NCI-H2227 (cell line): ENCODE measurements around the gene URB1.
"Not testable (repeated sequence)": the region's sequence is repeated elsewhere in the genome, so short reads cannot be mapped to it uniquely, and the experiment has no call there.

ENCODE experiments used
- DNase-seq: peaks from one replicate; lab custom pipeline; 2025; ENCODE audit not compliant: unreplicated experiment; lab: John Stamatoyannopoulos, UW

Gene URB1, protein sequence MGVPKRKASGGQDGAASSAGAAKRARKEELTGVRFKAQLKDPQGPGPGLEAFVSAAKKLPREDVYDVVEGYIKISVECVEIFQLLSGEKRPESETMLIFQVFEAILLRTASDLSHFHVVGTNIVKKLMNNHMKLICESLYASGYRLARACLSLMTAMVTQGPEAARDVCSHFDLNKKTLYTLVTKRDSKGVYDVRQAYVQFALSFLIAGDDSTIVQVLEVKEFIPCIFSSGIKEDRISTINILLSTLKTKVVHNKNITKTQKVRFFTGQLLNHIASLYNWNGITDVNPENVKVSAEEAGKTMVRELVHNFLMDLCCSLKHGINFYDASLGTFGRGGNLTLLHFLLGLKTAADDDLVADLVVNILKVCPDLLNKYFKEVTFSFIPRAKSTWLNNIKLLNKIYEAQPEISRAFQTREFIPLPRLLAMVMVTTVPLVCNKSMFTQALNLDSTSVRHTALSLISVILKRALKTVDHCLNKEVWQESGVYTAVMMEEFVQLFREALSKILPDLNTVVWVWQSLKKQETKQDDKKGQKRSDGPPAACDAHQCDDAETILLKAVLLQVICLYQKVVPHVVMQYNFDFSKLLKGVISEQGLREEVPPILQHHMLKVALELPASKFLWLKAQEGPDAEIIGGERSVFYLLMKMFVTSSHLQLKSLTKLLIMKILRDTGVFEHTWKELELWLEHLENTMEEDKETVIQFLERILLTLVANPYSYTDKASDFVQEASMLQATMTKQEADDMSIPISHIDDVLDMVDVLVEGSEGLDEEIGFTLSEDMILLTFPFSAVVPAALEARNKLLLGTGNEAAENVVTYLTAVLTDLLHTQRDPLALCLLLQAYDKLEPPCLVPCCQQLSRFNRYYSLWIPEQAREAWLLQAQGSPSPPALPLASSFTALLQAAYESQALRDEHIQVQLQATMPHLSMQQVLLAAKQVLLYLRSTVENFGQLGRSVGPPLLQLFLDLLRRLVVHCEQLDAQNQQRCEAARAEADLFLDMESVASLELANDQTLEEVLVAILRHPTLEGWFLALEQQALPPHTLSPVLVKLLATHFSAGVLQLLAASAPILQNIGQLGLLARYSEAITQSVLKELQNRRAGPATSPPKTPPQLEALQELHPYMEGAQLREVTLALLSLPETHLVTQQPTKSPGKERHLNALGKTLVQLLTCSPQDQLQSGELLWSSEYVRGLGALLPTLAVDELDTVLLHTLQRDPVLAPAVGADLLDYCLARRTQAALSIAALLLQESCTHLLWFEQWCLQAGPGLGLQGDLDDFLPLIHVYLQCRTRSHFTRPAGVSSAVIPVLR (N-terminal part only)

DNA sequence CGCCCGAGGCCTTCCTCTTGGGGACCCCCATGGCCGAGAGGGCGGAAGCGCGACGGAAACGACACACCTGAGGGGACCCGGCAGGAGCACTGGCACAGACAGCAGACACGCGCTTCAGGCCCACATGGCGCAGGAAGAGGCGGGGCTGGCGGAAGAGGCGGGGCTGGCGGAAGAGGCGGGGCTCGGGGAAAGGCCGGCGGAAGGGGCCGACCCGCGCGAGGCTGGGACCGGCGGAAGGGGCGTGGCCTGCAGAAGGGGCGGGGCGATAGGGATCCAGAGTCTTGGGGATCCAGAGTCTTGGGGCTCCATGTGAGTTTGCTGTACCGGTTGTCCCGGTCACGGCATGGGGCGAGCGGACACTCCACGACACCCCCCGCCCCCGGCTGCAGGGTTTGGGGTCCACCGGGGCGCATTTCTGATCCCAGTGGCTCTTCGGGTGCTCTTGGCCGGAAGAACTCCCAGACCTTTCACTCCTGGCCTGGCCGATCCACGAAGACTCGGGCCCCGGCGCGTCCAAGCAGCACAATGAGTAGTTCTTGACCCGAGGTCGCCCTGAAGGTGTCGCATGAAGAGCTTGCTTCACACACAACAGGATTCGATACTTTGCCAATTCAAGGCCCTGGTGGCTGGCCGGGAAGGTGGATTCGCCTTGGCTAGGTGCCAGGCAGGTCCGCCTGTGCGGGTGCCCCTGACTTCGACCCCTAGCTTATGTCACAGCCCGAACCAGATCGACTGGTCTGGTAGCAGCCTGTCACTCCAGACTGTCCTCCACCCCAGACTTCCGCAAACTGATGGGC lies at the start of gene URB1:
URB1 (minus strand) TSS at position 133 of the 797 bp plus-strand sequence; CDS start at position 31, 102 bp downstream.
- peak; percentile 91 for DNase-seq

DNA sequence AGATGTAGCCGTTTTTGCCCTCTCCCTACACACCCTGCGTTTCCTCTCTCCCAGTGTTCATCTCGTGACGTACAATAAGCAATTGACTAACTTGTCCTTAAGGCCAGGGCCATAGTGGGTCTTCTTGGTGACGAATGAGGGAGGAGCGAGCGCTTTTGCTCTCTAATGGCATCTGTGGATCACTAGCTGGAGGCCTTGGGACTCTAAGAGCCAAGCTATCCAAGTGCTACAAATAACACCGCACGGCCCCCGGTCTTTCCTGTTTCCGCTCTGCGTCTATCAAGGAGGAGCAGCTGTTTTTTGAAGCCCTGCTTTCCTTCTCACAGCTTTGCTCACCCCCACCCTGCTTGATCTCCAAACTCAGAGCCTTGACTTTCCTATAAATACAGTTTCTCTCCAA lies 44.9 kb upstream of the URB1 start:
- no peak for DNase-seq

DNA sequence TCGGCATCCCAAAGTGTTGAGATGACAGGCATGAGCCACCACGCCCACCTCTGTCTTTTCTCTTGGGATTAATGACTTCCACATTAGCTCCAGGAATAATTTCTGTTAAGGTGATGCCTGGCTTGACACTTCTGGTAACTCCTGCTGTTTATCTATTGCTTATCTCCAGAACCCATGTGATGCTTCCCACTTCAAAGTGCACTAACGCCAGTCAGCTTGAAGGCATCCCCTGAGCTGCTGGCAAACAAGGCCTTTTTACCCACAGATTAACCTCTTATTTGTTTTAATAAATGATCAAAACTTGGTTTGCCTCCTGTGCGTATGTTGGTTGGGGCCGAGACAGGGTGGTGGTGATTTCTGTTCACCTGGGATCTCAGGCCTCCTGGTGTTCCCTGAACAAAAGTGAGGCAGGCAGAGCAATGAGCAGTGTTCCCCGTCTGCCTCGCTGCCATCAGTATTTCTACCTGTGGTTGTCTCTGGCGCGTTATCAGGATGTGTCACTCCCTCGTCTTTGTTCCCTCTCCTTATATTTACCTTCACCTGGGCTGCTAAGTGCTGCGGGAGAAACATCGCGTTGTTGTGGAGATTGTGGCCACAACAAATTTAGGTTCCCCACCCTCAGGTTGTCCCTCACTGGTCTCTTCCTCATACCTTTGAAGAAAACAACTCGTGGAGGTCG lies 40.3 kb upstream of the URB1 start:
- DNase-seq: not testable (repeated sequence)

DNA sequence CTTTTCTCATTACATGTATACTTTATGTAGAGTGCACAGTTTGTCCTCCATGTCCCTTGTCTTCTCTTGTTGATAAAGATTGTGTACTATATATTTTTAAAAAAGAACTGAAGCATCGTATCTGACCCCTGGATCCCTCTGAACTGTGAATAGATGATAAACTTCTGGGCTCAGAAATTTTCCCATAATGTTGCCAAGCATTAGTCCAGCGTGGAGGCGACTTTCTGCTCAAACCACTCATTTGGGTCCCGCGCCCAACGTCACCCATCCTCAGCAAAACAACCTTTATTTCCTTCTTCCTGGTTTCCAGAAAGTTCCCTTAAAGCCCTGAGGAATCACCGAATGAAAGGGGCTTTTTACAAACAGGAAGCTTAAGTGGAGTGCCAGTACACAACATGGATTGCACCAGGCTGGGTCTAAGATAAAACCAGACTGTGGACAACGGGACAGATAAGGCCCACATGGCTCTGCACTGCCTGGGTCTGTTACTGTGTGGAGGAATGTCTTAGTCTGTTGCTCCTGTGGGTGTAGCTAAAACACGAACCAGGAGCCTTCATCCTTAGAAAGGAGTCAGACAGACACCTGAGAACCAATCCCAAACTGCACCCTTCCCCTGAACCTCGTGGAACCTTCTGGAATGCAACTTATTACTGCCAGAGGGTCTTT lies 35.3 kb upstream of the URB1 start:
- no peak for DNase-seq

DNA sequence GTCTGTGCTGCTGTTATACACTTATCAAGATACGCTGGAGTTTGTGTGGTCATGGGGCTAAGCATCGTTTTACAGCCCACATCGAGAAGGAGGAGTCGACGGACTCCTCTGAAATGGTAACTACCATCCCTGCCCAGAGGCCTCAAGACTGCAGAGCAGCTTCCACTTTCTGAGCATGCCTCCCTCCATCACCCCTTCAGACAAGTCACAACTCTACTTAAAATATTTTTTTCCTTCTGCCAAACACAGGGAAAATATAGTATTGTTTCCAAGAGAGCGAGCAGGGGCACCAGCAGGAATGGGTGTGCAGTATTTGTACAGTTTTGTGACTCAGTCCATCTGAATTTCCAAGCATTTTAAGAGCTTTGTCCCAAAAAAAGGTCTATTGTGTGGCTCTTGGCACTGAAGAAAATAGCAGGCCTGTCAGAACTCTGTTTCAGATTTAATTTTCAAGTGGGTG lies 33.8 kb upstream of the URB1 start:
- DNase-seq: no peak

DNA sequence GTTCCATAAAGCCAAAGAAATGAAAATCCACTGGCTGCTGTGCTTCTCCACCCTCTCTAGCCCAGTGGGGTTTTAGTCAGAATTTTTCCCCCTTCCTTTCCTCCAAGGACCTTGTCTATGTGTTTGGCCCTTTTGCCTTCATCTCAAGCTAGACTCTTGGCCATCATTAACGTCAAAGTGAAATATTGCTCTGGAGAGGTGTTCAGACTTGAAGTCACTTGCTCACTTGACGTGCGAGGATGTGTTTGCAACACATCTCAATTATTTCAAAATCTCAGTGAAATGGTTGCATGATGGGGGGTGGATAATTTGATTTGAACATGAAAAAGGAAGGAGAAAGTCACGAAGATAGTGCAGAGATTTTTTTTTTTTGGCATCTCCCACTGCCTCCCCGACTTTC lies 33.3 kb upstream of the URB1 start:
- no peak for DNase-seq

DNA sequence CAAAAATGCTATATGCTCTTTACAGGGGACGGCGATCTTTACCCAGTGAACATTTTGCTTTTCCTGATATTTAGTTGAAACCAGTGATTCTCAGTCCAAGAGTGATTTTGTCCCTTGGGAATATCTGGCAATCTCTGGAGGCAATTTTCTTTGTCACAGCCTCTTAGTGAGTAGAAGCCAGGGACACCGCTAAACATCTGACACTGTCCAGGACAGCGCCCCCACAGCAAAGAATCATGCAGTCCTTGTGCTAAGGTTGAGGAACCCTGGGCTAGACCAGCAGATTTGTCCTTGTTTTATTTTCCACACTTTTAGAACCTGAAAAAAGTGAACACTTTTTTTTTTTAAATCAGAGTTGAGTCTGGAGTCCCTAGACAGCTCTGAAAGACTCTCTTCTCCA lies 32.8 kb upstream of the URB1 start:
- no peak for DNase-seq

DNA sequence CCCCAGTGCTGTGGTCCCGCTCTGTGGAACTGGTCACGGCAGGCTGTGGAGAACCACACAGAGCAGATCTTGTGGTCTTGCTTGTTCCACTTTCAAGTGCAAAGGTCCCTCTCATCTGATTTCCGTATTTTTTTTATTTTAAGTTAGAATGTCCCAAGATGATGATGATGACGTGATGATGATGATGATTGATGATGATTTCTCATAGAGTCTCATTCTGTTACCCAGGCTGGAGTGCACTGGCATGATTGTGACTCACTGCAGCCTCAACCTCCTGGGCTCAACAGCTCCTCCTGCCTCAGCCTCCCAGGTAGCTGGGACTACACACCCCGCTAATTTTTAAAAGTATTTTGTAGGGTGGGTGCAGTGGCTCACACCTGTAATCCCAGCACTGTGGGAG lies 31.9 kb upstream of the URB1 start:
- DNase-seq: no peak

DNA sequence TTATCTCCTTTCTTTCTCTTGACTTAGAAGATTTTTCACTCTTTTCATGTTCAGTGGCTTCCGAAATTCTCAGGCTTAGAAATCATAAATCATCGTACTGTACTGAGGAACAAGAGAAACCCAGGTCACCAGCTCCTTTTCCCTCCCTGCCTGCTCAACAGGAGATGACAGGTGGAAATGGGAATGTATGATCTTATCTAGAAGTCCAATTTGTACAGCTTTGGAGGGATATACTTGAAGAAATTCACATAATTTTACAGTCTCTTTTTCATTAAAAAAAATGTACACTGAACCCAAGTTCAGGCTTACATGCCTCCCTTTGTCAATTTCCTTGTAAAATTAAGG lies 31.4 kb upstream of the URB1 start:
- DNase-seq: no peak

DNA sequence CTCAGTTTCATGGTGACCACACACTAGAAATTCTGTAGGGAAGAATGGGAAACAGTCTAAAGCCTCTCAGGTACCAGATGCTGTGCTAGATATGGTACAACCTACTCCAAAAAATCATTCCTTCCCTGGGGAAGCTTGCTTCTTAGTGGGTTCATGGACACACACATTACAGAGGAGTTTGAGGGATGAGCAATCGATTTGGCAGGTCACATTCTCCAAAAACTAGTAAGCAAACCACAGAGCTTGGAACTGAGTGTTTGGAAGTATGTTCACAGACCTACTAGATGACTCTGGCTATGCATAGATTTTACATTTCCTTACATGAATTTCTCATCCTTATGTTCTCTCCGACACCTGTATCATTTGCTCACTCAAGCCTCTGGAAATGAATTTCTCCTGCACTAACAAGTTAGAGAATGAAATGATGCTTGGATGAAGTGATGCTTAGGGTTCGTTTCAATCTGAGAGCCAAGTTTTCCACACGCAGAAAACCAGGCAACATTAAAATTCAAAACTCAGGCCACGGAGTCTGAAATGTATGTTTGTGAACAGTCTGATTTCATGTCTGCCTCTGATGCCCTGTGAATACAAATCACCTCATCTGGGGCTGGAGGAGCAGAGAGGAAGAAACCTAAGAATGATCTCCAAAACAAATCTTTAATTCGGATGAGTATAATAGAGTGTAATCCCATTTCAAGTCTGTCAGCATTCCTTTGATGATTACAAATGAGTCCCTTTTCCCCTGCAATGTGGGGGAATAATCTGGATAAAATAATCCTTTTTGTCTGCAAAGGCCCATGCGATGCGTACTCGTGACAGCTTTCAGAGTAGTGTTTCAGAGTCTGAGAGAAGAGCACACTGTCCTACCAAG lies 30.7 kb upstream of the URB1 start:
- DNase-seq: no peak

DNA sequence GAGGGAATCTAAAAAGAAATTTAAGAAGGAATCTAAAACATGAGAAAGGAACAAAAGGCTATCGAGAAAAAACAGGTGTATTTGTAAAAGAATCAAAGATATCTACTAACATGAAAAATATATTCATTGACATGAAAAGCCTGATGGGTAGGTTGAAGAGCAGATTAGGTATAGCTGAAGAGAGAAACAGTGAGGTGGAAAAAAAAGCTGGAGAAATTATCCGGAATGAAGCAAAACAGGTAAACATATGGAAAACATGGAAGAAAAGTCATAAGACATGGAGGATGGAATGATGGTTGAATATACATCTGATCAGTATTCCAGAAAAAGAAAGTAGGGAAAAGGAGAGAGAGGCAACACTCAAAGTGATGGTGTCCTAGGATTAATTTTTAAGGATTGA lies 29.3 kb upstream of the URB1 start:
- no peak for DNase-seq

DNA sequence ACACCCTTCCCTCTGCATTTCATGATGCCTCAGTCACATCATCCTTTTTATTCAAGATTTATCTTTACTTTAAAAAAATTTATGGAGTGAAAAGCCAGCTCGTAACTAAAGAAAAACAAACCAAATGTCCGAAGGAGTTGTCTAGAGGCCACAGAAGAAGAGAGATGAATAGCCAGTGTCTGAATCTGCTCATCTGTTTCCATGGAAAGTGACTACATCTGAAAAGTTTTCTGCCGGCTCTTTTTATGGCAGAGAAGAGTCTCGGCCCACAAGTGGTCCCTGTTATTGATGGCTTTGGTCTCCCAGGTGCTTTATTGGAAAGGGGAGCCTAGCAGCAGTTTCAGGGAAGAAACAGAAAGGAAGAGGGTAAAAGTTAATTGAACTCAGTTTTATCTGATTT lies 25.3 kb upstream of the URB1 start:
- DNase-seq: no peak

DNA sequence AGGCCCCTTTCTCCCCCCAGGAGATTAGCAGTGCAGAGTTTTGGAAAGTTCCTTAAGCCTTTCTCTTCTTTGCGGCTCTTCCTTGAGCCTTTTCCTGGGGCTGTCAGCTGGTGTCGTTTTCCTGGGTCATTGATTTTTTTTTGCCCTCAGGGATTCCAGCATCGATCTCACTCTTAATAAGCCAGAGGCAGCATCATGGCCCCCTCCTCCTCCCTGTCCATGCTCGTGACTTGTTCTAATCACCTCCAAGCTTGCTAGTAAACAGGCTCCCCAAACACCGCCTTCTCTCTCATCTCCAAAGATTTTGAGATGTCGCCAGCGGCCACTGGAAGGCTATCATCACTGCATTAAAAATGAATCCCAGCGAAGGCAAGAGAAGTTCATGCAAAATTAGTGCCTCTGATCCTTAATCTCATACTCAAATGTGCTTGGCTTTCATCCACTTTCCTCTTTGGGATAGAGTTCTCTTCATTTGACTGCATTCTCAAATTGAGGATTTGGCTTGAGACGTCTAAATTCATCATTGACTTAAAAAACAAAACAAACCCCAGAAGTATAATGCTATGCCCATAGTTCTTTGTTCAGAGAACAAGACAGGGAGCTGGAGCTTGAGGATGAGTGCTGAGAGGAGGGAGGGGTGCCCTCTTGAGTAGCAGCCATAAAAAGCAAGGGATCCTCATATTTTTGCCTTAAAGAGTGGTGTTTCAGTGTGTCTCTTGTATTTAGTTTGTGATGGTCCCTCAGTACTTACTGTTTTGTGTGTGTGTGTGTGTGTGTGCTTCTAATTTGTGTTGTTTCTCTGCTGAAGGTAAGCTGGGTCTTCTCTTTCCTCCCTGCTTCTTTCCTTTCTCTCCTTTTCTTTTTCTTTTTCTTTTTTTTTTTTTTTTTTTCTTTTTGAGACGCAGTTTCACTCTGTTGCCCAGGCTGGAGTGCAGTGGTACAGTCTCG lies 22.9 kb upstream of the URB1 start:
- peak; percentile 11 for DNase-seq

DNA sequence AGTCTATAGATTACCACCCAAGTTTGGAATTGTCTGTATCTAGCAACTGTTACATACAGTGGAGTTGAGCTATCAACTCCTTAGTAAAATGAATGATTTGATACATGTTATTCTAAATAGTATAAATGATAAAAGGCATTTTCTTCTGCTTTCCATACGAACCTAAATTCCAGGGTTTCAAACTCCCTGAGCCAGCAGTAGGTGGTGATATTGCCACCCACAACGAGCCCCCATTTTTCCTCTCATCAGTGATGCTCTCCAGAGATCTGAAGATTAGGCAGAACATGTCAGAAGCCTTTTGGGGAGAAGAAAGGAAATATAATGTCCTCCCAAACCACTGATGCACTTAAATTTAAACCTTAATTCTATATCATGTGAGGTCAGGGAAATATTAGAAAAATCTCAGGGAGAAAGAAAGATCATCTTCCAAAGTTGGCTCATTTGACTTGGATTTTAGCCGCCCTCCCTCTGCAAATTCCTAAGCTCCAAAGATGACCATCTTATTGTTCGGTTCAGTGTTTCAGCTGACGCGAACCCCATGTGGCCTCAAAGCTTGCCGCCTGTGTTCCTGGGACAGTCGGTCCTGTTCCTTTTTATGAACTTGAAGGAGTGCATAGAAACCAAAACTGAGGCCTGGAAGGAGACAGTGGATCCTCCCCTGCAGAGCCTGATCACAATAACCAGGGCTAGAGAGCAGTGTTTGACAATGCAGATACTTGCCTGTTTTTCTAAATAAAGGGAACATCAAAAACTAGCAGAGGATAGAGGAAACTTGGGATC lies 22.0 kb upstream of the URB1 start:
- DNase-seq: no peak

DNA sequence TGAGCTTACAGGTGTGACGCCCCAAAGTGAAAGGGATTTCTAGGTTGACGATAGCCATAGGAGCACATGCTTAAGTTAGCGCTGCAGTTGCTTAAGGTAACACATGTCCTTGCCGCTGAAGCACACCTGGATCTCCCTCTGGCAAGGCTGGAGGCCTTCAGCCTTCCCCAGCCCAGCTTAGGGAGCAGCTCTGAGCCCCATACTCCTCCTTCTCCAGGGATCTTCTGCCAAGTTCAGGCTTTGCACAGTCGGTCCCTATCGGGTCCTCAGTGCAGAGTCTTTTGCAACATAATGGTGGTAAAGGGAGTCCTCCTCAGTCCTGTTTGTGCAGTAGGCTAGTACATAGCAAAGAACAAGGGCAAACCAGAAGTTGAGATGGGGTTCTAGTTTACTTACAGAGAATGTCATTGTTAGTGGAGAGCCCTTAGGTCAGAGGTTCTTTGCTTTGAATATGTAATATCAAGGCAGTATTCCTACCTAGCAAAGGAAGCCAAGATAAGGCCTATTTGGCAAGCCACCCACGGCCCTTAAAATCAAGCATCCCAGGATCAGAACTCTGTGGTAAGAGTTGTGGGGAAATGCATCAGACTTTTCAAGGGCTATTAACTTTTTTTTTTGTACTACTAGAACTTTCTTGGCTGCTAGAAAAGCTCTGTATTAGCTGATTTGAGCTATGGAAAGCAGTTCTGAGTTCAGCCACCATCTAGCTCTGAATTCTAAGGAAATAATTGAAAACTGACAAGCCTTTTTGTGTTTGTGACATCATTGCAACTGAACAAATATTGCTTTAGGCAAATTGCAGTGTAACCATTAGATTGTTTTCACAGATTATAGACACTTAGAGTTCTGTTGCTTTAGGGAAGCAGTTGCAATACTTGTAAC lies 21.1 kb upstream of the URB1 start:
- DNase-seq: no peak
